HepG2 (cell line): Measurements from ENCODE around the gene NET1. TPM values are rescaled to one million over a fixed set of nuclear protein-coding genes. Genes with fewer than 3 reads are reported as not detected.

Source experiments
- FOXK2 ChIP-seq: fragments of 450-650 bp; IDR thresholded peaks from 2 replicates; pipeline ENCODE4 v1.6.1; 2016
- HNRNPLL ChIP-seq: fragments of 200-400 bp; formaldehyde crosslinking; IDR thresholded peaks from 2 replicates; pipeline ENCODE4 v1.6.1; 2017; ENCODE audit warnings: mild to moderate bottlenecking, low read depth, low read length; ENCODE audit not compliant: poor library complexity, severe bottlenecking
- SATB2 ChIP-seq: sonication (generic); formaldehyde crosslinking; IDR thresholded peaks from 2 replicates; pipeline ENCODE4 v1.5.0; 2020; ENCODE audit warnings: missing genetic modification reagents
- polyA plus RNA-seq, 8 experiments: library from polyadenylated mRNA; depleted of rRNA in 3 of 8; stranded (reverse) in 7 of 8; unstranded in 1 of 8; fragments of >200 nt; fragmentation: Illumina TruSeq in 4 of 8; extraction: Trizol in 4 of 8; gene quantifications; 2 replicates each; pipeline versions ENCODE4 v1.2.1 to v1.2.3, GENCODE V29; 2011 to 2016; ENCODE audit warnings: low read depth in 4 of 8, missing spikeins in 1 of 8, mixed read lengths in 1 of 8; ENCODE audit not compliant: insufficient read depth in 1 of 8
- total RNA-seq, 5 experiments: library from RNA; depleted of rRNA; stranded (reverse); fragments of >200 nt; fragmentation: Illumina TruSeq; extraction: Trizol; gene quantifications; 2 replicates each; pipeline ENCODE4 v1.2.3, GENCODE V29; 2016; ENCODE audit warnings: low read depth in 1 of 5
- TF ChIP-seq, protein P1 (sequence below): sonication (generic); formaldehyde crosslinking; IDR thresholded peaks from 2 replicates; pipeline ENCODE4 v1.5.1; 2020; ENCODE audit warnings: mild to moderate bottlenecking, moderate library complexity, missing genetic modification reagents
- TF ChIP-seq, protein P2 (sequence below): sonication (generic); formaldehyde crosslinking; IDR thresholded peaks from one replicate; pipeline ENCODE4 v1.5.1; 2020; ENCODE audit warnings: mild to moderate bottlenecking, missing genetic modification reagents; ENCODE audit errors: not compliant biosample characterization
- TF ChIP-seq, protein P3 (sequence below): sonication (generic); formaldehyde crosslinking; IDR thresholded peaks from 2 replicates; pipeline ENCODE4 v1.5.0; 2020; ENCODE audit warnings: missing genetic modification reagents, mild to moderate bottlenecking, borderline replicate concordance
- TF ChIP-seq, protein P4 (sequence below): sonication (generic); formaldehyde crosslinking; IDR thresholded peaks from 2 replicates; pipeline ENCODE4 v1.8.1; 2022; ENCODE audit warnings: low read depth, mild to moderate bottlenecking, missing genetic modification reagents

NET1 gene
- total and polyA plus RNA-seq, 2 of the 13 experiments (the other 11 are each of a cell fraction or from before 2014, with no cell fraction given), result 48.1 to 65.8 TPM

DNA sequence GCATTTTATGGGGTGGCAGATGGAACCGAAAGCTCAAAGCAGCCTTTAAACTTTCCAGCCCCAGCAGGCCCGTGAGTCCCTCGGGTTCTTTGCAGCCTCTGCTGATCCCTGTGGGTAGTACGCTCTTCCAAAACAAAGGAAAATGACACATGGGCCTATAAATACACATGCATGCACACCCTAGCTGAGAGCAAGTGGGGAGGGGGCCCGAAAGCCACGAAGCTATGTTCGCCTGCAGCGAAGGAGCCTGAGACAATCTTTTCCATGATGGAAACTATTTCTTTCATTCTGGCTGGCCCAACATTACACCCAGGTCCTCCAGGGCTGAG lies 54.8 kb downstream of the NET1 start (continued):
- TF ChIP-seq SATB2 (CRISPR knock-in tag) (no peak), HNRNPLL (no peak), FOXK2 (no peak)
- TF ChIP-seq, protein P1, sequence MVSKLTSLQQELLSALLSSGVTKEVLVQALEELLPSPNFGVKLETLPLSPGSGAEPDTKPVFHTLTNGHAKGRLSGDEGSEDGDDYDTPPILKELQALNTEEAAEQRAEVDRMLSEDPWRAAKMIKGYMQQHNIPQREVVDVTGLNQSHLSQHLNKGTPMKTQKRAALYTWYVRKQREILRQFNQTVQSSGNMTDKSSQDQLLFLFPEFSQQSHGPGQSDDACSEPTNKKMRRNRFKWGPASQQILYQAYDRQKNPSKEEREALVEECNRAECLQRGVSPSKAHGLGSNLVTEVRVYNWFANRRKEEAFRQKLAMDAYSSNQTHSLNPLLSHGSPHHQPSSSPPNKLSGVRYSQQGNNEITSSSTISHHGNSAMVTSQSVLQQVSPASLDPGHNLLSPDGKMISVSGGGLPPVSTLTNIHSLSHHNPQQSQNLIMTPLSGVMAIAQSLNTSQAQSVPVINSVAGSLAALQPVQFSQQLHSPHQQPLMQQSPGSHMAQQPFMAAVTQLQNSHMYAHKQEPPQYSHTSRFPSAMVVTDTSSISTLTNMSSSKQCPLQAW (CRISPR knock-in tag), result no peak
- TF ChIP-seq, protein P2, sequence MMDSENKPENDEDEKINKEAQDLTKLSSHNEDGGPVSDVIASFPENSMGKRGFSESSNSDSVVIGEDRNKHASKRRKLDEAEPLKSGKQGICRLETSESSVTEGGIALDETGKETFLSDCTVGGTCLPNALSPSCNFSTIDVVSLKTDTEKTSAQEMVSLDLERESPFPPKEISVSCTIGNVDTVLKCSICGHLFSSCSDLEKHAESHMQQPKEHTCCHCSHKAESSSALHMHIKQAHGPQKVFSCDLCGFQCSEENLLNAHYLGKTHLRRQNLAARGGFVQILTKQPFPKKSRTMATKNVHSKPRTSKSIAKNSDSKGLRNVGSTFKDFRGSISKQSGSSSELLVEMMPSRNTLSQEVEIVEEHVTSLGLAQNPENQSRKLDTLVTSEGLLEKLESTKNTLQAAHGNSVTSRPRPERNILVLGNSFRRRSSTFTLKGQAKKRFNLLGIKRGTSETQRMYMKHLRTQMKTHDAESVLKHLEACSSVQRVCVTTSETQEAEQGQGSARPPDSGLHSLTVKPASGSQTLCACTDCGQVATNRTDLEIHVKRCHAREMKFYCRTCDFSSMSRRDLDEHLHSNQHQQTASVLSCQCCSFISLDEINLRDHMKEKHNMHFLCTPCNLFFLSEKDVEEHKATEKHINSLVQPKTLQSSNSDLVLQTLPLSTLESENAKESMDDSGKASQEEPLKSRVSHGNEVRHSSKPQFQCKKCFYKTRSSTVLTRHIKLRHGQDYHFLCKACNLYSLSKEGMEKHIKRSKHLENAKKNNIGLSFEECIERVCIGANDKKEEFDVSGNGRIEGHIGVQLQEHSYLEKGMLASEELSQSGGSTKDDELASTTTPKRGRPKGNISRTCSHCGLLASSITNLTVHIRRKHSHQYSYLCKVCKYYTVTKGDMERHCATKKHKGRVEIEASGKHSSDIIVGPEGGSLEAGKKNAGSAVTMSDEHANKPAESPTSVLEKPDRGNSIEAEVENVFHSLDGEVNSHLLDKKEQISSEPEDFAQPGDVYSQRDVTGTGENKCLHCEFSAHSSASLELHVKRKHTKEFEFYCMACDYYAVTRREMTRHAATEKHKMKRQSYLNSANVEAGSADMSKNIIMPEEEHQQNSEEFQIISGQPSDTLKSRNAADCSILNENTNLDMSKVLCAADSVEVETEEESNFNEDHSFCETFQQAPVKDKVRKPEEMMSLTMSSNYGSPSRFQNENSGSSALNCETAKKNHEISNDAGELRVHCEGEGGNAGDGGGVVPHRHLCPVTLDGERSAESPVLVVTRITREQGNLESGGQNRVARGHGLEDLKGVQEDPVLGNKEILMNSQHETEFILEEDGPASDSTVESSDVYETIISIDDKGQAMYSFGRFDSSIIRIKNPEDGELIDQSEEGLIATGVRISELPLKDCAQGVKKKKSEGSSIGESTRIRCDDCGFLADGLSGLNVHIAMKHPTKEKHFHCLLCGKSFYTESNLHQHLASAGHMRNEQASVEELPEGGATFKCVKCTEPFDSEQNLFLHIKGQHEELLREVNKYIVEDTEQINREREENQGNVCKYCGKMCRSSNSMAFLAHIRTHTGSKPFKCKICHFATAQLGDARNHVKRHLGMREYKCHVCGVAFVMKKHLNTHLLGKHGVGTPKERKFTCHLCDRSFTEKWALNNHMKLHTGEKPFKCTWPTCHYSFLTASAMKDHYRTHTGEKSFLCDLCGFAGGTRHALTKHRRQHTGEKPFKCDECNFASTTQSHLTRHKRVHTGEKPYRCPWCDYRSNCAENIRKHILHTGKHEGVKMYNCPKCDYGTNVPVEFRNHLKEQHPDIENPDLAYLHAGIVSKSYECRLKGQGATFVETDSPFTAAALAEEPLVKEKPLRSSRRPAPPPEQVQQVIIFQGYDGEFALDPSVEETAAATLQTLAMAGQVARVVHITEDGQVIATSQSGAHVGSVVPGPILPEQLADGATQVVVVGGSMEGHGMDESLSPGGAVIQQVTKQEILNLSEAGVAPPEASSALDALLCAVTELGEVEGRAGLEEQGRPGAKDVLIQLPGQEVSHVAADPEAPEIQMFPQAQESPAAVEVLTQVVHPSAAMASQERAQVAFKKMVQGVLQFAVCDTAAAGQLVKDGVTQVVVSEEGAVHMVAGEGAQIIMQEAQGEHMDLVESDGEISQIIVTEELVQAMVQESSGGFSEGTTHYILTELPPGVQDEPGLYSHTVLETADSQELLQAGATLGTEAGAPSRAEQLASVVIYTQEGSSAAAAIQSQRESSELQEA (CRISPR knock-in tag), result no peak
- TF ChIP-seq, protein P3, sequence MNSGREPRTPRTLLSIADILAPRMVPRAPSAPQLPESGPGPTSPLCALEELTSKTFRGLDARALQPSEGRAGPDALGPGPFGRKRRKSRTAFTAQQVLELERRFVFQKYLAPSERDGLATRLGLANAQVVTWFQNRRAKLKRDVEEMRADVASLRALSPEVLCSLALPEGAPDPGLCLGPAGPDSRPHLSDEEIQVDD (CRISPR knock-in tag), result no peak
- TF ChIP-seq, protein P4, sequence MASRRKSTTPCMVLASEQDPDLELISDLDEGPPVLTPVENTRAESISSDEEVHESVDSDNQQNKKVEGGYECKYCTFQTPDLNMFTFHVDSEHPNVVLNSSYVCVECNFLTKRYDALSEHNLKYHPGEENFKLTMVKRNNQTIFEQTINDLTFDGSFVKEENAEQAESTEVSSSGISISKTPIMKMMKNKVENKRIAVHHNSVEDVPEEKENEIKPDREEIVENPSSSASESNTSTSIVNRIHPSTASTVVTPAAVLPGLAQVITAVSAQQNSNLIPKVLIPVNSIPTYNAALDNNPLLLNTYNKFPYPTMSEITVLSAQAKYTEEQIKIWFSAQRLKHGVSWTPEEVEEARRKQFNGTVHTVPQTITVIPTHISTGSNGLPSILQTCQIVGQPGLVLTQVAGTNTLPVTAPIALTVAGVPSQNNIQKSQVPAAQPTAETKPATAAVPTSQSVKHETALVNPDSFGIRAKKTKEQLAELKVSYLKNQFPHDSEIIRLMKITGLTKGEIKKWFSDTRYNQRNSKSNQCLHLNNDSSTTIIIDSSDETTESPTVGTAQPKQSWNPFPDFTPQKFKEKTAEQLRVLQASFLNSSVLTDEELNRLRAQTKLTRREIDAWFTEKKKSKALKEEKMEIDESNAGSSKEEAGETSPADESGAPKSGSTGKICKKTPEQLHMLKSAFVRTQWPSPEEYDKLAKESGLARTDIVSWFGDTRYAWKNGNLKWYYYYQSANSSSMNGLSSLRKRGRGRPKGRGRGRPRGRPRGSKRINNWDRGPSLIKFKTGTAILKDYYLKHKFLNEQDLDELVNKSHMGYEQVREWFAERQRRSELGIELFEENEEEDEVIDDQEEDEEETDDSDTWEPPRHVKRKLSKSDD (CRISPR knock-in tag), result no peak
